ENCODE measurements around the gene TSPAN12.

- TF ChIP-seq, protein P1, sequence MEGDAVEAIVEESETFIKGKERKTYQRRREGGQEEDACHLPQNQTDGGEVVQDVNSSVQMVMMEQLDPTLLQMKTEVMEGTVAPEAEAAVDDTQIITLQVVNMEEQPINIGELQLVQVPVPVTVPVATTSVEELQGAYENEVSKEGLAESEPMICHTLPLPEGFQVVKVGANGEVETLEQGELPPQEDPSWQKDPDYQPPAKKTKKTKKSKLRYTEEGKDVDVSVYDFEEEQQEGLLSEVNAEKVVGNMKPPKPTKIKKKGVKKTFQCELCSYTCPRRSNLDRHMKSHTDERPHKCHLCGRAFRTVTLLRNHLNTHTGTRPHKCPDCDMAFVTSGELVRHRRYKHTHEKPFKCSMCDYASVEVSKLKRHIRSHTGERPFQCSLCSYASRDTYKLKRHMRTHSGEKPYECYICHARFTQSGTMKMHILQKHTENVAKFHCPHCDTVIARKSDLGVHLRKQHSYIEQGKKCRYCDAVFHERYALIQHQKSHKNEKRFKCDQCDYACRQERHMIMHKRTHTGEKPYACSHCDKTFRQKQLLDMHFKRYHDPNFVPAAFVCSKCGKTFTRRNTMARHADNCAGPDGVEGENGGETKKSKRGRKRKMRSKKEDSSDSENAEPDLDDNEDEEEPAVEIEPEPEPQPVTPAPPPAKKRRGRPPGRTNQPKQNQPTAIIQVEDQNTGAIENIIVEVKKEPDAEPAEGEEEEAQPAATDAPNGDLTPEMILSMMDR (conservative IDR thresholded peaks at IDR 0.05 in 1 of 2, IDR thresholded peaks at IDR 0.05 in 1 of 2; ENCODE audit: extremely low read depth in 1 of 2, insufficient read depth in 1 of 2, low read depth in 1 of 2, low read length in 2 of 2) = no peak
- TF ChIP-seq EZH2 (IDR thresholded peaks at IDR 0.05; ENCODE audit: borderline replicate concordance, low read length) = no peak
These were observed 25.1 kb downstream of the TSPAN12 start for GRCh38 chr7:120832803-120833202.

Measured in mammary epithelial cell (primary cell).